Lower leg skin (tissue), 3 donors: ENCODE results near the gene WRAP53.

Experiments
- CTCF ChIP-seq, 3 donors: fragments of 450-650 bp; IDR thresholded peaks; one replicate each; pipeline ENCODE4 v1.5.1; 2016; ENCODE audit warnings: antibody characterized with exemption in 3 of 3, mild to moderate bottlenecking in 3 of 3, moderate library complexity in 2 of 3
- POLR2A ChIP-seq, 2 donors: fragments of 450-650 bp; IDR thresholded peaks; one replicate each; pipeline ENCODE4 v1.6.1; 2016 to 2017; ENCODE audit warnings: antibody characterized with exemption in 2 of 2, mild to moderate bottlenecking in 1 of 2, moderate library complexity in 1 of 2

DNA sequence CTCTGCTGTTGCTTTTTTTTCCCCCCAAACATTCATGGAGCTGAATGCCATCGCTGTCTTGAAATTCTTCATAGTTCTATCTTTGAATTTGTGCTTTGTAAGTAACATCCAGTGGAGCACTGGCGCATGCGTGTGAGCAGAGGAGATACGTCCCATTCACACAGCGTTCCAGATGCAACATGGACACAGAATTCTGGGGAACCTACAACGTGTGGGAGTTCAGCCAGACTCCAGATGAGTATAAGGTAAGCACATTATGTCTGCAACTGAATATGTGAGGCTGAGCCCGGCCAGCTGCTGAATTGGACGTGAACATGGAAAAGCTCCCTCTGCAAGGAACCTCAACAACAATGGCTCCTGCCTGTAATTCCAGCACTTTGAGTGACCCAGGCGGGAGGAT is 41.8 kb upstream of the WRAP53 start:
- TF ChIP-seq CTCF (IDR thresholded peaks at IDR 0.05) (no peak), POLR2A (IDR thresholded peaks at IDR 0.05) (no peak)
